Tibial artery (tissue), 4 donors: ENCODE measurements around the gene CD80.

Source experiments
- DNase-seq, 2 donors: peaks; one replicate each; pipeline ENCODE4 v3.0.0-alpha.2; 2019
- H3K27ac ChIP-seq, 2 donors: fragments of 200-600 bp; sonication (generic) in 1 of 2; 1 replicate in 1 of 2; 2 replicates in 1 of 2; pipeline ENCODE4 v1.5.1; 2018 to 2019; ENCODE audit warnings: mild to moderate bottlenecking in 1 of 2
- H3K27me3 ChIP-seq, 2 donors: fragments of 200-600 bp; sonication (generic) in 1 of 2; one replicate each; pipeline versions ENCODE4 v1.5.1 to v1.6.0; 2016 to 2019
- H3K36me3 ChIP-seq, 3 donors: fragments of 200-600 bp; sonication (generic) in 2 of 3; one replicate each; pipeline ENCODE4 v1.5.1; 2016 to 2019; ENCODE audit warnings: mild to moderate bottlenecking in 2 of 3
- H3K4me1 ChIP-seq, 4 donors: fragments of 200-600 bp; sonication (generic) in 2 of 4; 1 replicate in 3 of 4; 2 replicates in 1 of 4; pipeline ENCODE4 v1.5.1; 2016 to 2019
- H3K4me3 ChIP-seq, 2 donors: fragments of 200-600 bp; sonication (generic) in 1 of 2; 1 replicate in 1 of 2; 2 replicates in 1 of 2; pipeline ENCODE4 v1.5.1; 2018 to 2019; ENCODE audit warnings: mild to moderate bottlenecking in 2 of 2
- H3K9me3 ChIP-seq, 3 donors: fragments of 200-600 bp; sonication (generic) in 1 of 3; one replicate each; pipeline ENCODE4 v1.5.1; 2016 to 2019
- CTCF ChIP-seq, 2 experiments: fragments of 200-600 bp in 1 of 2; fragments of 450-650 bp in 1 of 2; IDR thresholded peaks; one replicate each; pipeline ENCODE4 v1.5.1; 2017 to 2019; ENCODE audit warnings: antibody characterized with exemption in 2 of 2, mild to moderate bottlenecking in 1 of 2, moderate library complexity in 1 of 2
- intact Hi-C: fragments of 100-400 bp; cut with DNase I; formaldehyde crosslinking; loops from one replicate; pipeline ENCODE4 v1.15.0; 2023; ENCODE audit warnings: low total_unique reads

CD80 gene

GRCh38 chr3:119588112-119588511 is 28.7 kb upstream of the CD80 start:
- H3K9me3 ChIP-seq: no peaks in the 10 kb centered on the region
- intact Hi-C loops: no loop called here
- DNase-seq: peak; percentile 42 to 69
- H3K4me3 ChIP-seq: no peak overlapping the region
- H3K27ac ChIP-seq: no peak overlapping the region
- H3K27me3 ChIP-seq: no peaks in the 10 kb centered on the region
- H3K36me3 ChIP-seq: peaks cover 0 to 5% (median 5%) of the 10 kb centered on the region in 3 donors
- no peak for TF ChIP-seq CTCF (IDR thresholded peaks at IDR 0.05)
- H3K4me1 ChIP-seq: no peaks in the 10 kb centered on the region

GRCh38 chr3:119586733-119587172 is 27.3 kb upstream of the CD80 start:
- intact Hi-C loops: no loop called here
- H3K27ac ChIP-seq: no peak overlapping the region

GRCh38 chr3:119585856-119586570 is 26.6 kb upstream of the CD80 start:
- Histone ChIP-seq H3K4me1 (no peaks in the 10 kb centered on the region), H3K9me3 (no peaks in the 10 kb centered on the region), H3K27me3 (no peaks in the 10 kb centered on the region), H3K36me3 (peaks cover 0 to 5% (median 5%) of the 10 kb centered on the region in 3 donors), H3K27ac (no peak overlapping the region), H3K4me3 (no peak overlapping the region)
- no peak for TF ChIP-seq CTCF (IDR thresholded peaks at IDR 0.05)
- no peak for DNase-seq
- intact Hi-C loops: no loop called here

More at GRCh38 chr3:119586733-119587172, 27.3 kb upstream of the CD80 start:
- Histone ChIP-seq H3K27me3 (no peaks in the 10 kb centered on the region), H3K9me3 (no peaks in the 10 kb centered on the region), H3K4me3 (no peak overlapping the region), H3K36me3 (peaks cover 0 to 5% (median 5%) of the 10 kb centered on the region in 3 donors), H3K4me1 (no peaks in the 10 kb centered on the region)
- TF ChIP-seq CTCF (IDR thresholded peaks at IDR 0.05): no peak
- DNase-seq: no peak

GRCh38 chr3:119585208-119585607 is 25.8 kb upstream of the CD80 start:
- no peaks in the 10 kb centered on the region for H3K27me3 ChIP-seq
- intact Hi-C loops: no loop called here
- no peak for TF ChIP-seq CTCF (IDR thresholded peaks at IDR 0.05)
- peaks cover 0 to 7% (median 3%) of the 10 kb centered on the region in 4 donors for H3K4me1 ChIP-seq
- peaks cover 0 to 5% (median 5%) of the 10 kb centered on the region in 3 donors for H3K36me3 ChIP-seq
- H3K9me3 ChIP-seq: no peaks in the 10 kb centered on the region
- no peak for DNase-seq
- H3K4me3 ChIP-seq: no peak overlapping the region
- H3K27ac ChIP-seq: no peak overlapping the region

GRCh38 chr3:119582178-119582577 is 22.8 kb upstream of the CD80 start:
- H3K27ac ChIP-seq: no peak overlapping the region
- intact Hi-C loops: no loop called here
- H3K4me3 ChIP-seq: no peak overlapping the region
- DNase-seq: no peak
- no peaks in the 10 kb centered on the region for H3K27me3 ChIP-seq
- peaks cover 0 to 5% (median under 1%) of the 10 kb centered on the region in 3 donors for H3K36me3 ChIP-seq
- H3K4me1 ChIP-seq: peaks cover 0 to 14% (median 3%) of the 10 kb centered on the region in 4 donors
- TF ChIP-seq CTCF (IDR thresholded peaks at IDR 0.05): no peak
- no peaks in the 10 kb centered on the region for H3K9me3 ChIP-seq
